Measurements from ENCODE around the gene TMEM51.

DNA sequence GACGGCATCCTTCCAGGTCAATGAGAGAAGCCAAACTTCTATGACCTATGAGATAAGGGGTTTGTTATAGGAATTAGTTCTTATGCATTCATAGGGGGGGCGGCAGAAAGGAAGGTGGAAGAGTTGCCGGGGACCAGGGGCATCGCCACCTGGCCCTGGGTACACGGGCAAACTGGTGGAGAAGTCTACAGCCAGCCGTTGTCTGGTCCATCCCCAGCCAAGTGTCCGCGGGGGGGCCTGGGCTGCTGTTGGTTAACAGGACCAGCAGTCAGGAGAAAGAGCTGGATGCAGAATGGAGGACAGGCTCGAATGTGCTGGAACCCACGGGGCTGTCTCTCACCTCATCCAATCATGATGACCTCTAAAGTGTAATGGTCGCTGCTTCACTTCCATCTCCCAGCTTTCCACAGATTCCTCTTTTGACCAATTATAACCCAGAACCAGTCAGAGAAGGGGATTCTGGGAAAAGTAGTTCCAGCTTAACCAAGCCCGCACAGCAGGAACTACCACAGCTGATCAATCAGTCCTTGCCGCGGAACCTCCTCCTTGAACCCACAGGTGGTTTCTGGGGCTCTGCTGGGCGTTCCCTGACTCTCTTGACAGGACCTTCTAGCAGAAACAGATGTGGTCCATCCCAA, 17.8 kb downstream of the TMEM51 start:
- TF ChIP-seq, protein P1, sequence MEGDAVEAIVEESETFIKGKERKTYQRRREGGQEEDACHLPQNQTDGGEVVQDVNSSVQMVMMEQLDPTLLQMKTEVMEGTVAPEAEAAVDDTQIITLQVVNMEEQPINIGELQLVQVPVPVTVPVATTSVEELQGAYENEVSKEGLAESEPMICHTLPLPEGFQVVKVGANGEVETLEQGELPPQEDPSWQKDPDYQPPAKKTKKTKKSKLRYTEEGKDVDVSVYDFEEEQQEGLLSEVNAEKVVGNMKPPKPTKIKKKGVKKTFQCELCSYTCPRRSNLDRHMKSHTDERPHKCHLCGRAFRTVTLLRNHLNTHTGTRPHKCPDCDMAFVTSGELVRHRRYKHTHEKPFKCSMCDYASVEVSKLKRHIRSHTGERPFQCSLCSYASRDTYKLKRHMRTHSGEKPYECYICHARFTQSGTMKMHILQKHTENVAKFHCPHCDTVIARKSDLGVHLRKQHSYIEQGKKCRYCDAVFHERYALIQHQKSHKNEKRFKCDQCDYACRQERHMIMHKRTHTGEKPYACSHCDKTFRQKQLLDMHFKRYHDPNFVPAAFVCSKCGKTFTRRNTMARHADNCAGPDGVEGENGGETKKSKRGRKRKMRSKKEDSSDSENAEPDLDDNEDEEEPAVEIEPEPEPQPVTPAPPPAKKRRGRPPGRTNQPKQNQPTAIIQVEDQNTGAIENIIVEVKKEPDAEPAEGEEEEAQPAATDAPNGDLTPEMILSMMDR (IDR thresholded peaks at IDR 0.05): no peak
- TF ChIP-seq POLR2A (IDR thresholded peaks at IDR 0.05): no peak

All from lower leg skin (tissue), 3 donors.